Bronchial epithelial cell (primary cell): ENCODE results near the gene ASAP3. TPM values are rescaled to one million over a fixed set of nuclear protein-coding genes. Genes with fewer than 3 reads are reported as not detected.
A peak's percentile ranks its signal among the peaks of the same experiment; 100 is the strongest.

Source experiments
- DNase-seq: peaks from one replicate; pipeline ENCODE4 v3.0.0-alpha.2; 2010; ENCODE audit warnings: low read depth
- FAIRE-seq: peaks from 2 replicates; lab custom pipeline; 2011; peaks lifted over from hg19 to GRCh38; lab: Jason Lieb, UNC
- H3K27me3 ChIP-seq: 2 replicates; pipeline ENCODE4 v1.5.1; 2011; ENCODE audit warnings: low read length; ENCODE audit not compliant: control insufficient read depth, insufficient read depth
- H3K36me3 ChIP-seq: 2 replicates; pipeline ENCODE4 v1.5.1; 2011; ENCODE audit warnings: low read length; ENCODE audit not compliant: control insufficient read depth, insufficient read depth
- H3K4me3 ChIP-seq: 2 replicates; pipeline ENCODE4 v1.5.1; 2011; ENCODE audit warnings: mild to moderate bottlenecking, low read depth, low read length, control low read depth
- CTCF ChIP-seq: IDR thresholded peaks from 2 replicates; pipeline ENCODE4 v1.5.1; 2011; ENCODE audit warnings: mild to moderate bottlenecking, moderate library complexity, low read length, control low read depth, inconsistent platforms; ENCODE audit not compliant: insufficient read depth, severe bottlenecking
- total RNA-seq: library from RNA; depleted of rRNA; stranded (reverse); fragments of >200 nt; gene quantifications from 2 replicates; pipeline ENCODE4 v1.2.1, GENCODE V29; 2014

Gene ASAP3
- total RNA-seq, 1 donor from 2014 or later, result 1.8 TPM

GRCh38 chr1:23492132-23492720 lies 8.2 kb upstream of the ASAP3 start:
- DNase-seq (no peak), FAIRE-seq (peak; percentile 60)
- Histone ChIP-seq H3K27me3 (no peaks in the 10 kb centered on the region), H3K36me3 (no peaks in the 10 kb centered on the region), H3K4me3 (no peak overlapping the region)
- no peak for TF ChIP-seq CTCF

- H3K36me3 ChIP-seq, result no peaks in the 10 kb centered on the region
- DNase-seq (no peak), FAIRE-seq (no peak)
- no peak for TF ChIP-seq CTCF
- H3K27me3 ChIP-seq, result no peaks in the 10 kb centered on the region
- H3K4me3 ChIP-seq, result no peak overlapping the region
These were observed 5.9 kb upstream of the ASAP3 start for GRCh38 chr1:23489842-23490241.

GRCh38 chr1:23485002-23485332 lies 988 bp upstream of the ASAP3 start:
- Histone ChIP-seq H3K36me3 (no peaks in the 10 kb centered on the region), H3K27me3 (no peaks in the 10 kb centered on the region), H3K4me3 (no peak overlapping the region)
- FAIRE-seq, result no peak
- TF ChIP-seq CTCF, result no peak
- DNase-seq, result no peak

- no peak for TF ChIP-seq CTCF
- FAIRE-seq (no peak), DNase-seq (peak; percentile 74)
- Histone ChIP-seq H3K27me3 (no peaks in the 10 kb centered on the region), H3K4me3 (peak overlapping the region; percentile 55), H3K36me3 (no peaks in the 10 kb centered on the region)
These were observed 448 bp upstream of the ASAP3 start for GRCh38 chr1:23484253-23485001.

- Histone ChIP-seq H3K27me3 (no peaks in the 10 kb centered on the region), H3K36me3 (no peaks in the 10 kb centered on the region), H3K4me3 (no peak overlapping the region)
- no peak for TF ChIP-seq CTCF
- no peak for FAIRE-seq
- no peak for DNase-seq
These were observed 2.1 kb downstream of the ASAP3 start for GRCh38 chr1:23481904-23482303.
